HG02840 (cell line): ENCODE results near the gene RCL1.
"Not testable (repeated sequence)": the region's sequence is repeated elsewhere in the genome, so short reads cannot be mapped to it uniquely, and the experiment has no call there.

Source experiments
- ATAC-seq: cut with Tn5 transposase; IDR thresholded peaks from one replicate; pipeline ENCODE4 v1.9.1; 2021; ENCODE audit warnings: mild to moderate bottlenecking, moderate library complexity, moderate number of reproducible peaks; ENCODE audit not compliant: unreplicated experiment, low FRiP score

Gene RCL1

DNA sequence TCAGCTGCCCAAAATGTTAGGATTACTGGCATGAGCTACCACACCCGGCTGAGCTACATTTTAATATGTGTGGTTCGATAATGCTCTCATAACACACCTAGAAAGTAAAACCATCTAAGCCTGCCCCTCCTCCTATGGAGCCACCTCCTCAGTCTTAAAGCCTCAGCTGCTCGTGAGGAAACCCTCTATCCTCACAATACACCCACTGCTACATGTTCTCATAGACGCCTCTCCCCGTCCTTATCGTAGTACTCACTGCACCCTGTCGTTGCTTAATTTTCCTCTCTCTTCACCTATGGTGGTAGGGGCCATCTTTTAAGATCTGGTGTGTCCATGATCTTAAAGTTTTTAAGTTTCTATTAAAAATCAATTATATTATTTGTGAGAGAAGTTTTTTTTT is 72.9 kb downstream of the RCL1 start:
- no peak for ATAC-seq

DNA sequence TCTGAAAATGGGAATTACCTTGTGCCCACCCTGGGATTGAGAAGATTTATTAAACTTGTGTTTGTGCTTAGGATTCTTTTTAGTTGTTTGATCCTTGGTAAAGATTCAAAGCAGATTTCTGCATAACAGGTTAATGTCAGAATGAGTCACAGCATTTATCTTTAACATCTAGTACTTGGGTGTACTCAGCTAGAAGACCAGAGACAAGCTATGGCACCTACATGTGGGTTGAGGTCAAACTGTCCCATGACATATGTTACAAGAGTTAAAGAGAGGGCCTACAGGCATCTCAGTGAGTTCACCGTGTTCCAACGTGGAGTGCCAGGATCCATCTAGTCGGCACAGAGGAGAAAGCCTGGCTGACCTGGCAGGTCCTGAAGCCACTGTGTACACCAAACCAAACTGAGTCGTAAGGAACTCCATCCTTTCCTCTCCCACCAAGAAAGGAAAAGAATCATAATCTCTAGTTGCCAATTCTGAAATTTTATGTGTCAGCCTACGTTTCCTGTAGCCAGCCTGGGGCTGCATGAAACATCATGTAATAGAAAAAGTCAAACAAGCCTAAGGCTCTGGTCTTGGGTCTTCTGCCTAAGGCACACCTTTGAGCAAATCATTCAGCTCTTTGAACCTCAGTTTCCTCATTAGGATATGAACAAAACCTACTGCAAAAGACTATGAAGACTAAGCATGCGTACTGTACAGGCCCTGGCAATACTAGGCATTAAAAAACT is 73.7 kb downstream of the RCL1 start:
- ATAC-seq: no peak

DNA sequence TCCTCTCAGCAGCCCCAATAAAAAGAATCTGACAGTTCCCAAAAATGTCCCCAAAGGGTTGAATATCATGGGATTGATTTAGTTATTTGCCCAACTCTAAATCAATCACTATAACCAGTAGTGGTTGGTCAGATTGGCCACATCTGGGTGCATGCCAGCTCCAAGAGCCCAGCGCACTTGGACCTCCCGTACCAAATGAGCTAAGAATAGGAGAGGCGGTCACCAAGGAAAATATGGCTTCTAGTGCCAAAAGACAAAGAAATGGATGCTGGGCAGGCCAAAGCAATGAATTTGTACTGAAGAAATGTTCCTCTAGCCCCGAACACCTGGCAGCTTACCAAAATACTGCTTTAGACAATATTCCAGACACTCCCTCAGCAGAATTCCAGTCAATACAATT is 80.3 kb downstream of the RCL1 start:
- ATAC-seq: no peak

DNA sequence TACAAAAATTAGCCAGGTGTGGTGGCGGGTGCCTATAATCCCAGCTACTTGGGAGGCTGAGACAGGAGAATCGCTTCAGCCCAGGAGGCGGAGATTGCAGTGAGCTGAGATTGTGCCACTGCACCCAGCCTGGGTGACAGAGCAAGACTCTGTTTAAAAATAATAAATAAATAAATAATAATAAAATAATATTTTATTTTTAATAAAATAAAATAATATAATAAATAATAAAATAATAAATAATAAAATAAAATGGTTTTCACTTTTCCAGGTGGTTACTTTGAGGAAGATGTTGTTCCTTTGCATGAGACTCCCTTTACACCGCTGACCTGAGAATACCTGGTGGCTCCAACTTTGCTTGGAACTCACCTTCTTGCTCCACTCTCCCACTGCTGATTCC is 82.8 kb downstream of the RCL1 start:
- ATAC-seq: no peak

DNA sequence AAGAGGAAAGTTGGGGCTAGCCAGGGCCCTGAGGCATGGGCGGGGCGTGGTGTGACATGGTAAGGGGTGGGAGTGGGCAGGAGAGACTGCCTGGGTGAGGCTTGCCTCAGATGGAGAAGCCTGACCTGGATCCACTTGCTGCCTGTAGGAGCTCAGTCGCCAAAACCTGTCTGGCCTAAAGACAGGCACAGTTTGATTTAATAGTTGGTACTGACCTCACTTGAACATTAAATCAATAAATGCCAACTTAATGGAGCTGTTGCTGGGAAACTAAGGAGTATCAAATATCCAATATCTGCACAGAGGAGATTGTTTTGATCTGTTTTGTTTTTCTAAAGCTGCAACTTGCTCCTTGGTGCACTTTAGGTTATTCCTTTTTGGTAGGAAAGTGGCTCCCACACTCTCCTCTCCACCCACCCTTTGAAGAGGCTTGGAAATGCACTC is 86.4 kb downstream of the RCL1 start:
- ATAC-seq: no peak

DNA sequence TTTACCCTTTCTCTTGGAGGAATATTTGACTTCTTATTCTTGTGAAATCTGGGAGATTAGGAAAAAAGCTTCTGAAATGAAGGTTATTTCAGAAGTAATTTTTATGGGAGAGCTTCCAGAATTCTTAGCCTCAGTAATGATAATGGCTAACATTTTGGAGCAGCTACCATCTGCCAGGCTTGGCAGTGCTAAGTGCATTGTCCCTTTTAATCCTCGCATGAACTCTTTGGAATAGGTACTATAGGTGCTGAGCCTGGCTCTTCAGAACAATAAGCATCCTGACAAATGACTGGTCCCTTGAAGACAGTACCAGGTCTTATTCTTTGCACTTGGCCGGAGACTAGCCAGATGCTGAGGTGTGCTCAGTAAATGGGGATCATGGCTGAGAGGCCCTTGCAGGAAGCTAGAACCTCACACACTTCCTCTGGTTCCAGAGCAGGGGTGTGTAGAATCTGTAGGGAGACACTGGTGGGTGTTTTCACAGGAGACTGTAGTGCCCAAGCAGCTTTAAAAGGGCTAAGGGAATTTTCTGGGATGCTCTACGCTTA is 90.7 kb downstream of the RCL1 start:
- no peak for ATAC-seq

DNA sequence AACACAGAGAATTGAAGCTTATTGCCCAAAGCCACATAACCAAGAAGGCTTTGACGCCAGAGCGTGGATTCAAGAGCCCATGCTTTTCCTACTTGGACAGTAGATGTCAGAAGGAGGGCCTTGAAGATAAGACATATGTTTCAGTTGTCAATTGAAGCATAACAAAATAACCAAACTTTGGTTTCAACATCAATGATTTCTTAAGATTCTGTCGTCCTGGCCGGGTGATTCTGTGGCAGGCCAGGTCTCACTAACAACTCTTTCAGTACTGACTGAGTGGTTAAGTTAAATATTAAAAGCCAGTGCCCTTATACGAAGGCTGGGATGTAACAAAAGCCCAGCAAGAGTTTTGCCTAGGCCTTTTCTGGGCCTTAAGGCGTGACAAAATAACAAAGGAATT is 94.0 kb downstream of the RCL1 start:
- peak; percentile 93 for ATAC-seq

DNA sequence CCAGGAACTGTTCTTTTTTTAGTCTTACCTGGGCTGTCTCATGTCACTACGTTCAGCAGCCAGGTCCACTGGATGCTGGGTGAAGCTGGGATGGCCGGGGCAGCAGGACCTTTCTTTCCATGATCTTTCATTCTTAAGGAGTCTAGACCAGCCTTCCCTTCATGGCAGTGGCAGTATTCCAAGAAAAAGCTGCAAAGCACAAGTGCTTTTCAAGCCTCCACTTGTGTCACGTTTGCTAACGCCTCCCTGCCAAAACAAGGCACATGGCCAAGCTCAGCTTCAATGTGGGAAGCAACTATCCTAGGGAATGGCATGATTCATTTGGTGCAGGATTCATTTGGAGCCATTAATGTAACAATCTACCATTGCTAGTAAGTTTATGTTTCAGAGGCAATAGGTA is 94.8 kb downstream of the RCL1 start:
- no peak for ATAC-seq

DNA sequence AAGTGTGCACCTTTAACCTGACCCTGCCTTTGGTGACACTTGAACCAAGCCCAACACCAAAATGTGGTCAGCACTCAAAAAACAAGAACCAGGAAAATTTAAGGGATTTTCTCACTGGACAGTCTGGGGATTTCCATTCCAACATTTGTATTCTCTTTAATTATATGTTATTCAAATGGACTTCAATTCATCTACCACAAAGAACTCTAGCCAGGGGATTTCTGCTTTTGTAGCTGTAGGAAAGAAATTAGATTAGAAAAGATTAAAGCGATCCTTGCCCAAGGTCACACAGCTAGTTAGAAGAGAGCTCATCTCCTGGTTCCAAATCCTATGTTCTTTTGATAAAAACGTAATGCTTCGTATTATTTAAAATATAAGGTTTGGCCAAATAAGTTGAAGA is 97.5 kb downstream of the RCL1 start:
- no peak for ATAC-seq

DNA sequence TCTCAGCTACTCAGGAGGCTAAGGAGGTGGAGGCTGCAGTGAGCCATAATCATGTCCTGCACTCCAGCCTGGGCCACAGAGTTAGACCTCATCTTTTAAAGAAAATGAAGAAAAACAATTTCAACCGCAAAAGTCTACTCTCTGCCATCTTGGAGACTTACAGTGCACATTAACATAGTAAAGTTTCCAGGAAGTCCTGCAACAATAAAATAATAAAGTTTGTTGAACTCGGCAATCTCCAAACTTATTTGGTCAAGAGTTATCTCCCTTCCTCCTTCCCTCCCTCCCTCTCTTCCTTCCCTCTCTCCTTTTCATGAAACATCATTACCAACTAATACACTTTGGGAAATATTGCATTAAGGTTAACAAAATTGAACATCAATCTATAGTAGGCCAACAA is 98.2 kb downstream of the RCL1 start:
- no peak for ATAC-seq

DNA sequence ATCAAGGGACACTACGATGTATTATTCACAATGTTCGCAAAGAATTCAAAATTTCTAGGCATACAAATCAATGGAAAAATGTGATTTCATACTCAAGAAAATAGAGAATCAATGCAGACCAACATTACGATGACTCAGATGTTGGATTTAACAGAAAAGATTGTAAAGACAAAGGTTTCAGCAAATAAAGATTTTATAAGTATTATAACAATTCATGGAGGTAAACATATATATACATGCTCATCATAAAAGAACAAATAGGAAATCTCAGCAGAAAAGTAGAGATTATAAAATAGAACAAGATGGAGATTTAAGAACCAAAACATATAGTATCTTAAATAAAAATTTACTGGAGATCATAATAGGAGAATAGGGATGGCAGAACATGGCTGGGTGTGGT is 98.9 kb downstream of the RCL1 start:
- ATAC-seq: no peak

DNA sequence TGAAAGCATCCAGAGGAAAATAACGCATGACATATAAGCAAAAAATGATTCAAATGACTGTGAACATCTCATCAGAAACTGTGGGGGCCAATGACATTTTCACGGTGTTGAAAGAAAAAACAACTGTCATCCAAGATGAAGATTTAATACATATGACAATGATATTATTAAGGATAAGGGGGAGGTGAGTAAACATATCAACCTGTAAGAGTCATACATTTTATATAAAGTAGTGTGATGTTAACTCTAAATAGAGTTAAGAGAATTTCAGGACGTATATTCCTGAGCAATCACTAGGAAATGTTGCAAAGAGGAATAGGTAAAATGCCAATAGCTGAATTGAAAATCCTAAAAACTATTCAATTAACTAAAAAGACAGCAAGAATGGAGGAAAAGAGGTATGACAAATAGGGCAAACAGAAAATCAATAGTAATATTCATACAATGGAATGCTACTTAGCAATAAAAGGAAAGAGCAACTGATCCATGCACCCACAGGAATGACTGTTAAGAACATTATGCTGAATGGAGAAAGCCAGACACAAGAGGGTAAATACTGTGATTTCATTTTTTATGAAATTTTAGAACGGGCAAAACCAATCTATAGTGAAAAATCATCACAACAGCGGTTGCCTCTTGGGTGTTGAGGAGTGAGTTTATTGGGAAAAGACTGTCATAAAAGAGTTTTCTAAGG is 99.9 kb downstream of the RCL1 start:
- no peak for ATAC-seq

DNA sequence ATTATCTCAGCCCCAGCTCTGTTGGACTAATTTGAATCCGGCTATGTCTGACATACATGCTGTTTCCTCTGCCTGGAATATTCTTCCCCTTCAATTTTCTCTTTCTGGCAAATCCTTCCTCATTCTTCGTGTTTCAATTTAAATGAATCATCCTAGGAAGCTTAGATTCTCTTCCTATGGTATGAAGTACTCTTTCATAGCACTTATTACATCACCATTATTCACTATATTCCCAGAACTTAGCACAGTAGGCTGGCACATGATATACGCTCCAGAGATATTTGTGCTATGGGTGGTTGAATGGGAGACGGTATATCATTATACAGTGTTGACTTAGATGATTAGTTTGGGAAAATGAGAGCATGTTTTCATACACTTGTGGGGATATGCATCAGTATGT is 101.3 kb downstream of the RCL1 start:
- no peak for ATAC-seq

DNA sequence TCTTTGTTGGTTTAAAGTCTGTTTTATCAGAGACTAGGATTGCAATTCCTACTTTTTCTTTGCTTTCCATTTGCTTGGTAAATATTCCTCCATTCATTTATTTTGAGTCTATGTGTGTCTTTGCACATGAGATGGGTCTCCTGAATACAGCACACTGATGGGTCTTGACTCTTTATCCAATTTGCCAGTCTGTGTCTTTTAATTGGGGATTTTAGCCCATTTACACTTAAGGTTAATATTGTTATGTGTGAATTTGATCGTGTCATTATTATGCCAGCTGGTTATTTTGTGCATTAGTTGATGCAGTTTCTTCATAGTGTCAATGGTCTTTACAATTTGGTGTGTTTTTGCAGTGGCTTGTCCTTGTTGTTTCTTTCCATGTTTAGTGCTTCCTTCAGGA is 107.1 kb downstream of the RCL1 start:
- not testable (repeated sequence) for ATAC-seq

DNA sequence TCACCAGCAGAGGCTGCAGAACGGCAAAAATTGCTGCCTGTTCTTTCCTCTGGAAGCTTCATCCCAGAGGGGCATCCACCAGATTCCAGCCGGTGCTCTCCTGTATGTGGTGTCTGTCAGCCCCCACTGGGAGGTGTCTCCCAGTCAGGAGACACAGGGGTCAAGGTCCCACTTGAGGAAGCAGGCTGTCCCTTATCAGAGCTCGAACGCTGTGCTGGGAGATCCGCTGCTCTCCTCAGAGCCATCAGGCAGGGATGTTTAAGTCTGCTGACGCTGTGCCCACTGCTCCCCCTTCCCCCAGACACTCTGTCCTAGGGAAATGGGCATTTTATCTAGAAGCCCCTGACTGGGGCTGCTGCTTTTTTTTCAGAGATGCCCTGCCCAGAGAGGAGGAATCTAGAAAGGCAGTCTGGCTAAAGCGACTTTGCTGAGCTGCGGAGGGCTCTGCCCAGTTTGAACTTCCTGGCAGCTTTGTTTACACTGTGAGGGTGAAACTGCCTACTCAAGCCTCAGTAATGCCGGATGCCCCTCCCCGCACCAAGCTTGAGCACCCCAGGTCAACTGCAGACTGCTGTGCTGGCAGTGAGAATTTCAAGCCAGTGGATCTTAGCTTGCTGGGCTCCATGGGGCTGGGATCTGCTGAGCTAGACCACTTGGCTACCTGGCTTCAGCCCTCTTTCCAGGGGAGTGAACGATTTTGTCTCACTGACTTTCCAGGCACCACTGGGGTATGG is 108.8 kb downstream of the RCL1 start:
- not testable (repeated sequence) for ATAC-seq

DNA sequence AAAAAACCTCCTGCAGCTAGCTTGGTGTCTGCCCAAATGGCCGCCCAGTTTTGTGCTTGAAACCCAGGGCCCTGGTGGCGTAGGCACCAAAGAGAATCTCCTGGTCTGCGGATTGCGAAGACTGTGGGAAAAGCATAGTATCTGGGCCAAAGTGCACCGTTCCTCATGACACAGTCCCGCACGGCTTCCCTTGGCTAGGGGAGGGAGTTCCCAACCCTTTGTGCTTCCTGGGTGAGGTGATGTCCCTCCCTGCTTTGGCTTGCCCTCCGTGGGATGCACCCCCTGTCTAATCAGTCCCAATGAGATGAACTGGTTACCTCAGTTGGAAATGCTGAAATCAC is 109.4 kb downstream of the RCL1 start:
- ATAC-seq: no peak

DNA sequence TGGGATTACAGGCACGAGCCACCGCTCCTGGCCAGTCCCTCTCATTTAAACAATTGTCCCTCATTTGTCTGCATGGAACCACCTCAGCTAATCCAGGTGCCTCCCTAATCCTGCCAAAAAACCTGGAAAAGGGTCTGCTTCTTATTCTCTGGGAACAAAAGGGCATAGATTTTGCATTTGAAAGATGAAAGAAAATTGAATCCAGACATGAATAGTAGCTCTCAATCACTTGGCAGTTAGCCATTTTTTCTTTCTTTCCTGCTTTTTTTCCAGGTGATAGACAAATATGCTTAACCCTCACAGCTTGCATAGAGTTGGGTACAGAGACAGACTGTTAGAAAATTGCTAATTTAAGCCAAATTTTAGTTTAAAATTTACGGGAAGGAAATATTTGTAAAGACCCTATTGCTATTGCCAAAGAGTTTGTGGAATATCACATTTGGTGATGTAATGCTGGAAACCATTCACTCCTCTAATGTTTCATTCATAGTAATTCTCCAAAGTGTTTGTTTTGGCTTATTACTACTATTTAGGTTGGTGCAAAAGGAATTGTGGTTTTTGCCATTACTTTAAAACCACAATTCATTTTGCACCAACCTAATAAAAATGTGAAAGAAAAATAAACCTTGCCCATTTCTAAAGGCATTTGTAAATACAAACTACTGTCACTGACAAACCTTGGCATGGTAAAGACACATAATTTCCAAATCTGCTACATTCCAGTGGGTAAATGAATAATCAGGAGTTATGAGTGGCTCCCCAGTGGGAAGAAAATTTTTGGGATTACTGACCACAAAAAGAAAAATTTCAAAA is 111.8 kb downstream of the RCL1 start:
- ATAC-seq: no peak

DNA sequence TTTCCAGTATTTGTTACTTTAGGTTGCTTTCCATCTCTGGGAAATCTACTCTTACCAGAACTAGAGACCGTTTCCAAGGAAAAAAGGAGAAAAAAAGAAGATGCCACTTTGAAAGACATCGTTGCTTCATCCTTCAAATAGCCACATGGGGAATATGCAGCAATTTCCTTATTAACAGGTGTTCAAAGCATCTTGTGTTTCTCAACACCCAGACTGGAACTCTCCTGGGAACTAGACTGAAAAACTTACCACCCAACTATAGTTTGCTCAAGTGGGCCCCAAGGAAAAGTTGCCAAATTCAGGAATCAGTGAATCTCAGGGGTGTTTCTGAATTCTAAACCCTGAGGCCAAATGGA is 112.4 kb downstream of the RCL1 start:
- no peak for ATAC-seq
